Suprapubic skin (tissue), 3 donors: ENCODE results near the gene TLCD2.

ENCODE experiments used
- CTCF ChIP-seq, 2 donors: fragments of 200-600 bp in 1 of 2; fragments of 450-650 bp in 1 of 2; sonication (generic) in 1 of 2; IDR thresholded peaks; one replicate each; pipeline ENCODE4 v1.5.1; 2016 to 2019; ENCODE audit warnings: antibody characterized with exemption in 2 of 2, mild to moderate bottlenecking in 1 of 2, moderate library complexity in 1 of 2
- EP300 ChIP-seq: sonication (generic); formaldehyde crosslinking; IDR thresholded peaks from one replicate; pipeline ENCODE4 v1.6.1; 2017; ENCODE audit warnings: antibody characterized with exemption
- POLR2A ChIP-seq, 2 donors: fragments of 450-650 bp; IDR thresholded peaks; one replicate each; pipeline ENCODE4 v1.6.1; 2017; ENCODE audit warnings: antibody characterized with exemption in 2 of 2, mild to moderate bottlenecking in 2 of 2, moderate library complexity in 2 of 2

GRCh38 chr17:1755827-1756262 lies 45.7 kb upstream of the TLCD2 start:
- TF ChIP-seq POLR2A (IDR thresholded peaks at IDR 0.05) = no peak
- TF ChIP-seq CTCF (IDR thresholded peaks at IDR 0.05) = no peak
- no peak for TF ChIP-seq EP300
